GM23338 (cell line): ENCODE results near the gene RASSF1. TPM values are rescaled to one million over a fixed set of nuclear protein-coding genes. Genes with fewer than 3 reads are reported as not detected.

Source experiments
- ATAC-seq: fragments of 200-7000 bp; cut with Tn5 transposase; 3 replicates; pipeline ENCODE4 v1.9.1; 2020
- DNase-seq: peaks from one replicate; pipeline ENCODE4 v3.0.0-alpha.2; 2015; ENCODE audit warnings: low spot score
- H2AFZ ChIP-seq: fragments of 200-600 bp; sonication (generic); 2 replicates; pipeline ENCODE4 v1.8.0; 2016; ENCODE audit warnings: antibody characterized with exemption, mild to moderate bottlenecking, moderate library complexity
- H3F3A ChIP-seq: fragments of 200-600 bp; sonication (generic); replicated peaks from 2 replicates; pipeline ENCODE4 v1.8.0; 2017; ENCODE audit warnings: antibody characterized with exemption, mixed run types, low read depth
- H3K27ac ChIP-seq: fragments of 200-600 bp; sonication (generic); 2 replicates; pipeline ENCODE4 v1.6.1; 2016; ENCODE audit warnings: low read depth
- H3K27me3 ChIP-seq: fragments of 200-600 bp; sonication (generic); 2 replicates; pipeline ENCODE4 v1.8.0; 2016; ENCODE audit warnings: mild to moderate bottlenecking, mixed run types, moderate library complexity; ENCODE audit not compliant: insufficient read depth
- H3K36me3 ChIP-seq: fragments of 200-600 bp; sonication (generic); 2 replicates; pipeline ENCODE4 v1.8.0; 2016; ENCODE audit warnings: mild to moderate bottlenecking; ENCODE audit not compliant: insufficient read depth
- H3K4me1 ChIP-seq: fragments of 200-600 bp; sonication (generic); 2 replicates; pipeline ENCODE4 v1.8.0; 2016; ENCODE audit warnings: mild to moderate bottlenecking, moderate library complexity; ENCODE audit not compliant: insufficient read depth
- H3K4me2 ChIP-seq: fragments of 200-600 bp; sonication (generic); 2 replicates; pipeline ENCODE4 v1.7.1; 2017; ENCODE audit warnings: mixed run types
- H3K4me3 ChIP-seq: fragments of 200-600 bp; sonication (generic); 2 replicates; pipeline ENCODE4 v1.6.1; 2016; ENCODE audit warnings: mixed run types
- H3K79me2 ChIP-seq: fragments of 200-600 bp; sonication (generic); replicated peaks from 2 replicates; pipeline ENCODE4 v1.8.0; 2017; ENCODE audit warnings: mild to moderate bottlenecking; ENCODE audit not compliant: insufficient read depth
- H3K9me2 ChIP-seq: fragments of 200-600 bp; sonication (generic); 2 replicates; pipeline ENCODE4 v1.8.0; 2017; ENCODE audit not compliant: insufficient read depth
- H4K20me1 ChIP-seq: fragments of 200-600 bp; sonication (generic); replicated peaks from 2 replicates; pipeline ENCODE4 v1.8.0; 2017; ENCODE audit warnings: mild to moderate bottlenecking; ENCODE audit not compliant: insufficient read depth
- H3K27ac Mint-ChIP-seq: 2 replicates; pipeline ENCODE4 v1.8.0; 2020; ENCODE audit warnings: inconsistent platforms, mild to moderate bottlenecking, moderate library complexity, mixed read lengths
- H3K27me3 Mint-ChIP-seq: 3 replicates; pipeline ENCODE4 v1.8.0; 2022; ENCODE audit warnings: low read depth, mild to moderate bottlenecking, moderate library complexity, mixed read lengths, inconsistent platforms; ENCODE audit not compliant: insufficient read depth, poor library complexity
- H3K36me3 Mint-ChIP-seq: 3 replicates; pipeline ENCODE4 v1.8.0; 2021; ENCODE audit warnings: low read depth, mild to moderate bottlenecking, inconsistent platforms, moderate library complexity, mixed read lengths
- H3K4me1 Mint-ChIP-seq: 3 replicates; pipeline ENCODE4 v1.8.0; 2020; ENCODE audit warnings: mild to moderate bottlenecking, inconsistent platforms, mixed read lengths
- H3K4me3 Mint-ChIP-seq: 3 replicates; pipeline ENCODE4 v1.8.0; 2021; ENCODE audit warnings: moderate library complexity, mild to moderate bottlenecking, inconsistent platforms, mixed read lengths
- H3K9me3 Mint-ChIP-seq: 3 replicates; pipeline ENCODE4 v1.8.0; 2020; ENCODE audit warnings: moderate library complexity, mild to moderate bottlenecking, inconsistent platforms, mixed read lengths
- CREB1 ChIP-seq: fragments of 250-450 bp; sonication (Bioruptor Pico); IDR thresholded peaks from 2 replicates; pipeline ENCODE4 v1.5.0; 2020; ENCODE audit warnings: low read depth, mild to moderate bottlenecking, moderate library complexity
- EZH2 ChIP-seq: fragments of 200-600 bp; sonication (generic); IDR thresholded peaks from one replicate; pipeline ENCODE4 v1.8.0; 2017; ENCODE audit warnings: antibody characterized with exemption, mild to moderate bottlenecking, low read depth; ENCODE audit not compliant: unreplicated experiment
- EZH2phosphoT487 ChIP-seq: fragments of 200-600 bp; sonication (generic); IDR thresholded peaks from one replicate; pipeline ENCODE4 v1.8.1; 2018; ENCODE audit warnings: antibody characterized with exemption; ENCODE audit not compliant: unreplicated experiment
- JUNB ChIP-seq: IDR thresholded peaks from one replicate; pipeline ENCODE4 v1.6.1; 2016; ENCODE audit warnings: antibody characterized with exemption; ENCODE audit not compliant: unreplicated experiment
- NANOG ChIP-seq: IDR thresholded peaks from 2 replicates; pipeline ENCODE4 v1.6.1; 2016; ENCODE audit warnings: antibody characterized with exemption, borderline replicate concordance
- POLR2AphosphoS5 ChIP-seq: IDR thresholded peaks from 2 replicates; pipeline ENCODE4 v1.6.1; 2016; ENCODE audit warnings: antibody characterized with exemption, low read depth
- REST ChIP-seq: IDR thresholded peaks from one replicate; pipeline ENCODE4 v1.6.1; 2018; ENCODE audit warnings: antibody characterized with exemption; ENCODE audit not compliant: unreplicated experiment
- STAT1 ChIP-seq: IDR thresholded peaks from one replicate; pipeline ENCODE4 v1.6.1; 2016; ENCODE audit warnings: antibody characterized with exemption; ENCODE audit not compliant: unreplicated experiment
- ZNF114 ChIP-seq: fragments of 250-450 bp; sonication (Bioruptor Pico); IDR thresholded peaks from 2 replicates; pipeline ENCODE4 v1.5.0; 2020; ENCODE audit warnings: mild to moderate bottlenecking, moderate library complexity
- ZNF331 ChIP-seq: fragments of 250-450 bp; sonication (Bioruptor Pico); IDR thresholded peaks from 2 replicates; pipeline ENCODE4 v1.5.0; 2020; ENCODE audit warnings: low read depth, mild to moderate bottlenecking, moderate library complexity
- polyA plus RNA-seq: library from polyadenylated mRNA; unstranded; fragments of >200 nt; fragmentation: Nextera tagmentation; extraction: Ambion mirVana; gene quantifications from 2 replicates; pipeline ENCODE4 v1.2.1, GENCODE V29; 2016
- total RNA-seq: library from RNA; depleted of rRNA; stranded (reverse); fragments of >200 nt; shearing (Covaris generic); gene quantifications from 2 replicates; pipeline ENCODE4 v1.2.3, GENCODE V29; 2014
- TF ChIP-seq, protein P1 (sequence below), 2 experiments: fragments of 200-600 bp in 1 of 2; sonication (generic) in 1 of 2; conservative IDR thresholded peaks; 2 replicates each; pipeline versions ENCODE4 v1.5.1 to v1.6.1; 2016 to 2017; ENCODE audit warnings: antibody characterized with exemption in 2 of 2, low read depth in 2 of 2, mild to moderate bottlenecking in 2 of 2, moderate library complexity in 1 of 2

RASSF1 gene
- total and polyA plus RNA-seq, 2 experiments from 2014 or later = 9.6 to 15.7 TPM

- TF ChIP-seq POLR2AphosphoS5 (peak; percentile 56; the same call in 1 of the 2 replicates), ZNF114 (CRISPR knock-in tag) (no peak), JUNB (no peak)
Measured at GRCh38 chr3:50340448-50341329, at the start of gene RASSF1 (continued).

DNA sequence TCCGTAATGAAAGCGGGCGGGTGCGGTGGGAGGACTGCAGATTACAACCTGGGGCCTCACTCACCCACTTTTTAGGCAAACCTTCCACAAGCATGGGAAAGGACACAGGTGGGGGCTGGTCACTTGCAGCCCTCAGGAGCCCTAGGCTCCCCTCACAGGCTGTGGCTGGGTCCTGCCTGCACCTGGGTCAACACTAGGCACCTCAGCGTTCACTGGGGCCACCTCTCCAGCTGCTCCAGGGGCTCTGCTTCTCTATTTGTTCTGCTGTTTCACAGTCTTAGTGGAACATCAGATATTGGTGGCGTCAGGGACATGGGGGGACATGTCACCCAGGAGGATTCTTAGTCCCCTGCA, 48.8 kb upstream of the RASSF1 start:
- Histone ChIP-seq H3K27me3 (no peaks in the 10 kb centered on the region), H3K27ac (no peak overlapping the region), H3K4me1 (no peaks in the 10 kb centered on the region), H3K4me2 (no peak overlapping the region), H3K79me2 (no peaks in the 10 kb centered on the region), H3K9me2 (no peaks in the 10 kb centered on the region), H3K36me3 (no peaks in the 10 kb centered on the region), H2AFZ (no peak overlapping the region), H3K4me3 (no peak overlapping the region), H3F3A (no peaks in the 10 kb centered on the region), H4K20me1 (no peaks in the 10 kb centered on the region)
- Mint-ChIP-seq H3K27ac (no peak overlapping the region), H3K4me1 (no peaks in the 10 kb centered on the region; the same call in 2 of the 3 replicates), H3K4me3 (no peak overlapping the region), H3K36me3 (no peaks in the 10 kb centered on the region), H3K27me3 (peaks cover 2% of the 10 kb centered on the region), H3K9me3 (no peaks in the 10 kb centered on the region)
- ATAC-seq = no peak
- no peak for TF ChIP-seq NANOG
- no peak for DNase-seq

DNA sequence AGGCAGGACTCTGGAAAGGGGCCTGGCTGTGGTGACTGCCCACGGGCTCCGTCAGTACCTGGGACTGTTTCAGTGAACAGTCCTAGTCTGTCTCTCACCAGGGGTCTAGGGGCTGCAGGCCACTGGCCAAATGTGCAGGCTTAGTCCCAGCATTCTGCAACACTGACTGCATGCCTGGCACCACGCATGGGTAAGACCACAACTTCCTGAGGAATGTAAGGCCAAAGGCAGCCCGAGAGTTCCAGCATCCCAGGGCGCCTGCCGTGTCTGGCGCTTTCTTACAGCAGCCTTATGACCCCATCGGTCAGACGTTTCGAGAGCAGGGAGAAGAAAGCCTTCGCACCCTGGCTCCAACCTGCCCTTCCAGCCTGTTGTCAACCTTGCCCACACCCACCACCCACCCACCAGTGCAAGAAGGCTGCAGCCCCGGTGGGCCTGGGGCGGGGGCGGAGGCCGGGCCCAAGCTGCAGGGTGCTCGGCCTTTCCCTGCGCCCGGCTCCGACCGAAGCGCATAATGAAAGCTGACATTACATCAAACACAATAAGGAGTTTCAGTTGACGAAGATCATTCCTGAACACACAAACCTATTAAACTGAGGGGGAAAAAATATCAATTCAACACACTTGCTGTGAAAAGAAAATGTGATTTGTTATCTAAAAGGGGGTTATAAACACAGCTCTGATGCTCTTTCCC, 48.2 kb upstream of the RASSF1 start:
- DNase-seq (no peak), ATAC-seq (no peak)
- TF ChIP-seq EZH2 (no peak), ZNF331 (CRISPR knock-in tag) (no peak), REST (no peak), STAT1 (no peak), ZNF114 (CRISPR knock-in tag) (no peak), CREB1 (CRISPR knock-in tag) (no peak), EZH2phosphoT487 (no peak), NANOG (no peak), POLR2AphosphoS5 (no peak)
- TF ChIP-seq, protein P1, sequence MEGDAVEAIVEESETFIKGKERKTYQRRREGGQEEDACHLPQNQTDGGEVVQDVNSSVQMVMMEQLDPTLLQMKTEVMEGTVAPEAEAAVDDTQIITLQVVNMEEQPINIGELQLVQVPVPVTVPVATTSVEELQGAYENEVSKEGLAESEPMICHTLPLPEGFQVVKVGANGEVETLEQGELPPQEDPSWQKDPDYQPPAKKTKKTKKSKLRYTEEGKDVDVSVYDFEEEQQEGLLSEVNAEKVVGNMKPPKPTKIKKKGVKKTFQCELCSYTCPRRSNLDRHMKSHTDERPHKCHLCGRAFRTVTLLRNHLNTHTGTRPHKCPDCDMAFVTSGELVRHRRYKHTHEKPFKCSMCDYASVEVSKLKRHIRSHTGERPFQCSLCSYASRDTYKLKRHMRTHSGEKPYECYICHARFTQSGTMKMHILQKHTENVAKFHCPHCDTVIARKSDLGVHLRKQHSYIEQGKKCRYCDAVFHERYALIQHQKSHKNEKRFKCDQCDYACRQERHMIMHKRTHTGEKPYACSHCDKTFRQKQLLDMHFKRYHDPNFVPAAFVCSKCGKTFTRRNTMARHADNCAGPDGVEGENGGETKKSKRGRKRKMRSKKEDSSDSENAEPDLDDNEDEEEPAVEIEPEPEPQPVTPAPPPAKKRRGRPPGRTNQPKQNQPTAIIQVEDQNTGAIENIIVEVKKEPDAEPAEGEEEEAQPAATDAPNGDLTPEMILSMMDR (conservative IDR thresholded peaks at IDR 0.05; ENCODE audit: low read depth in 2 of 2) = no peak

More for the DNA sequence above, 48.2 kb upstream of the RASSF1 start:
- no peaks in the 10 kb centered on the region for H3K36me3 Mint-ChIP-seq
- Histone ChIP-seq H3K79me2 (no peaks in the 10 kb centered on the region), H3K4me3 (no peak overlapping the region), H3K4me2 (no peak overlapping the region), H2AFZ (no peak overlapping the region), H3K9me2 (no peaks in the 10 kb centered on the region), H3K36me3 (no peaks in the 10 kb centered on the region), H3F3A (no peaks in the 10 kb centered on the region), H3K27me3 (no peaks in the 10 kb centered on the region), H3K4me1 (no peaks in the 10 kb centered on the region), H4K20me1 (no peaks in the 10 kb centered on the region), H3K27ac (no peak overlapping the region)
- H3K9me3 Mint-ChIP-seq = no peaks in the 10 kb centered on the region
- no peak overlapping the region for H3K27ac Mint-ChIP-seq
- no peak overlapping the region for H3K4me3 Mint-ChIP-seq
- H3K4me1 Mint-ChIP-seq = no peaks in the 10 kb centered on the region; the same call in 2 of the 3 replicates
- H3K27me3 Mint-ChIP-seq = peaks cover 4% of the 10 kb centered on the region
